HepG2 (cell line): ENCODE data around the gene TMEM134. TPM values are rescaled to one million over a fixed set of nuclear protein-coding genes. Genes with fewer than 3 reads are reported as not detected.

Experiments
- ATAC-seq: fragments of 200-7000 bp; cut with Tn5 transposase; 3 replicates; pipeline ENCODE4 v1.9.1; 2020; ENCODE audit warnings: mild to moderate bottlenecking, moderate library complexity
- BruUV-seq: library from RNA; stranded (reverse); fragments of 400-500 nt; replicated peaks from 2 replicates; lab custom pipeline; 2021; lab: Mats Ljungman, UMichigan
- CTCF ChIA-PET: fragments of 300-600 bp; formaldehyde crosslinking; extraction: SDS; loops from one replicate; lab custom pipeline; 2021; ENCODE audit warnings: low total read pairs, inconsistent platforms, low intra/inter-chr PET ratio; lab: Yijun Ruan, JAX
- POLR2A ChIA-PET: fragments of 350-600 bp; sonication (Branson Sonifier 250); formaldehyde crosslinking; loops from one replicate; lab custom pipeline; 2020; ENCODE audit warnings: antibody characterized with exemption, inconsistent platforms; lab: Yijun Ruan, JAX
- DNase-seq: peaks from one replicate; pipeline ENCODE4 v3.0.0-alpha.2; 2015; ENCODE audit warnings: low spot score
- FAIRE-seq: peaks from 3 replicates; lab custom pipeline; 2011; peaks lifted over from hg19 to GRCh38; lab: Jason Lieb, UNC
- H2AFZ ChIP-seq: one replicate; pipeline ENCODE4 v1.6.1; 2011; ENCODE audit warnings: low read length, inconsistent platforms
- H3K27ac ChIP-seq: fragments of 300-600 bp; 3 replicates; pipeline ENCODE4 v1.8.0; 2011; ENCODE audit warnings: mixed run types, mild to moderate bottlenecking, mixed read lengths, low read length, inconsistent platforms; ENCODE audit not compliant: insufficient read depth; ENCODE audit errors: extremely low read length
- H3K27me3 ChIP-seq, 2 experiments: fragments of 200-600 bp in 1 of 2; 2 replicates in 1 of 2; 3 replicates in 1 of 2; pipeline versions ENCODE4 v1.6.0 to v1.8.0; 2011; ENCODE audit warnings: low read length in 2 of 2, mild to moderate bottlenecking in 2 of 2, moderate library complexity in 2 of 2, inconsistent platforms in 1 of 2; ENCODE audit not compliant: insufficient read depth in 2 of 2, control insufficient read depth in 1 of 2
- H3K36me3 ChIP-seq, 2 experiments: fragments of 200-600 bp in 1 of 2; replicated peaks in 1 of 2; 2 replicates in 1 of 2; 3 replicates in 1 of 2; pipeline versions ENCODE4 v1.5.1 to v1.8.0; 2011; ENCODE audit warnings: low read length in 2 of 2, inconsistent platforms in 1 of 2; ENCODE audit not compliant: insufficient read depth in 2 of 2, control insufficient read depth in 1 of 2
- H3K4me1 ChIP-seq: 2 replicates; pipeline ENCODE4 v1.5.1; 2012; ENCODE audit warnings: low read length, inconsistent platforms; ENCODE audit not compliant: insufficient read depth
- H3K4me2 ChIP-seq: 2 replicates; pipeline ENCODE4 v1.6.0; 2011; ENCODE audit warnings: low read depth, low read length, inconsistent platforms
- H3K4me3 ChIP-seq, 3 experiments: fragments of 200-600 bp in 1 of 3; sonication (generic), shearing (Covaris generic) in 1 of 3; replicated peaks in 1 of 3; 2 replicates each; pipeline ENCODE4 v1.5.1; 2011 to 2016; ENCODE audit warnings: low read length in 3 of 3, inconsistent platforms in 2 of 3, low read depth in 2 of 3, mild to moderate bottlenecking in 2 of 3, control low read depth in 1 of 3, mixed read lengths in 1 of 3; ENCODE audit not compliant: insufficient read depth in 1 of 3
- H3K79me2 ChIP-seq: one replicate; pipeline ENCODE4 v1.6.1; 2011; ENCODE audit warnings: low read length, inconsistent platforms; ENCODE audit not compliant: insufficient read depth
- H3K9ac ChIP-seq: 2 replicates; pipeline ENCODE4 v1.6.0; 2011; ENCODE audit warnings: mild to moderate bottlenecking, low read depth, low read length, inconsistent platforms; ENCODE audit not compliant: insufficient read depth
- H3K9me3 ChIP-seq: 2 replicates; pipeline ENCODE4 v1.5.1; 2012; ENCODE audit warnings: mild to moderate bottlenecking, low read length
- H4K20me1 ChIP-seq: 2 replicates; pipeline ENCODE4 v1.6.0; 2011; ENCODE audit warnings: inconsistent platforms, mild to moderate bottlenecking, low read length, moderate library complexity; ENCODE audit not compliant: insufficient read depth
- CHD2 ChIP-seq: IDR thresholded peaks from 2 replicates; pipeline ENCODE4 v1.6.1; 2011; ENCODE audit warnings: low read depth, low read length, improper control_type of control experiment
- HNRNPL ChIP-seq: fragments of 200-400 bp; formaldehyde crosslinking; IDR thresholded peaks from 2 replicates; pipeline ENCODE4 v1.6.1; 2017; ENCODE audit warnings: mild to moderate bottlenecking, low read depth, low read length
- KLF15 ChIP-seq: sonication (generic); formaldehyde crosslinking; IDR thresholded peaks from 2 replicates; pipeline ENCODE4 v1.8.1; 2023; ENCODE audit warnings: borderline replicate concordance, mild to moderate bottlenecking, inconsistent platforms, missing genetic modification reagents, mixed read lengths
- LCORL ChIP-seq, 2 experiments: fragments of 450-650 bp in 1 of 2; sonication (generic) in 1 of 2; formaldehyde crosslinking in 1 of 2; IDR thresholded peaks; 2 replicates each; pipeline versions ENCODE4 v1.5.0 to v1.6.1; 2017 to 2020; ENCODE audit warnings: antibody characterized with exemption in 1 of 2, missing genetic modification reagents in 1 of 2
- RNF2 ChIP-seq: fragments of 450-650 bp; conservative IDR thresholded peaks from 2 replicates; pipeline ENCODE4 v1.6.1; 2016; ENCODE audit warnings: low read depth
- SIX4 ChIP-seq: sonication (generic); formaldehyde crosslinking; IDR thresholded peaks from 2 replicates; pipeline ENCODE4 v1.4.0; 2020; ENCODE audit warnings: missing genetic modification reagents
- SKI ChIP-seq: fragments of 450-650 bp; IDR thresholded peaks from one replicate; pipeline ENCODE4 v1.6.1; 2018; ENCODE audit warnings: mild to moderate bottlenecking; ENCODE audit not compliant: partially characterized antibody
- SOX5 ChIP-seq: IDR thresholded peaks from 2 replicates; pipeline ENCODE4 v1.6.1; 2016; ENCODE audit warnings: borderline replicate concordance
- SYNCRIP ChIP-seq: fragments of 200-400 bp; formaldehyde crosslinking; IDR thresholded peaks from 2 replicates; pipeline ENCODE4 v1.6.1; 2018; ENCODE audit warnings: mild to moderate bottlenecking, low read depth, low read length; ENCODE audit not compliant: insufficient read depth
- ZBTB3 ChIP-seq: sonication (generic); formaldehyde crosslinking; IDR thresholded peaks from 2 replicates; pipeline ENCODE4 v1.4.0; 2020; ENCODE audit warnings: low read depth, mild to moderate bottlenecking, moderate library complexity, missing genetic modification reagents, borderline replicate concordance
- ZNF207 ChIP-seq: fragments of 450-650 bp; IDR thresholded peaks from 2 replicates; pipeline ENCODE4 v1.6.1; 2016; ENCODE audit warnings: antibody characterized with exemption, borderline replicate concordance
- ZNF572 ChIP-seq: sonication (generic); formaldehyde crosslinking; IDR thresholded peaks from 2 replicates; pipeline ENCODE4 v1.5.1; 2020; ENCODE audit warnings: mild to moderate bottlenecking, missing genetic modification reagents
- ZNF619 ChIP-seq: sonication (generic); formaldehyde crosslinking; IDR thresholded peaks from 2 replicates; pipeline ENCODE4 v1.4.0; 2020; ENCODE audit warnings: mild to moderate bottlenecking, missing genetic modification reagents
- WGBS: methylation state at CpG from one replicate; pipeline ENCODE4 v1.1.6; 2017; ENCODE audit warnings: low lambda C conversion rate; 5-methylcytosine and 5-hydroxymethylcytosine counted together
- in situ Hi-C: cut with HindIII; loops from 2 replicates; pipeline ENCODE4 v1.10.0; 2017; ENCODE audit warnings: low pct_unique_long_range_greater_than_20kb; ENCODE audit not compliant: extremely low pct_ligation_motif_present
- intact Hi-C: fragments of 100-400 bp; cut with micrococcal nuclease; formaldehyde crosslinking; loops from one replicate; pipeline ENCODE4 v1.10.0; 2022; ENCODE audit not compliant: unreplicated experiment
- polyA plus RNA-seq, 8 experiments: library from polyadenylated mRNA; depleted of rRNA in 3 of 8; stranded (reverse) in 7 of 8; unstranded in 1 of 8; fragments of >200 nt; fragmentation: Illumina TruSeq in 4 of 8; extraction: Trizol in 4 of 8; gene quantifications; 2 replicates each; pipeline versions ENCODE4 v1.2.1 to v1.2.3, GENCODE V29; 2011 to 2016; ENCODE audit warnings: low read depth in 4 of 8, missing spikeins in 1 of 8, mixed read lengths in 1 of 8; ENCODE audit not compliant: insufficient read depth in 1 of 8
- total RNA-seq, 5 experiments: library from RNA; depleted of rRNA; stranded (reverse); fragments of >200 nt; fragmentation: Illumina TruSeq; extraction: Trizol; gene quantifications; 2 replicates each; pipeline ENCODE4 v1.2.3, GENCODE V29; 2016; ENCODE audit warnings: low read depth in 1 of 5
- TF ChIP-seq, protein P1 (sequence below): sonication (generic); formaldehyde crosslinking; IDR thresholded peaks from 2 replicates; pipeline ENCODE4 v1.8.0; 2022; ENCODE audit warnings: low read depth, missing genetic modification reagents
- TF ChIP-seq, protein P2 (sequence below): sonication (generic); formaldehyde crosslinking; IDR thresholded peaks from 2 replicates; pipeline ENCODE4 v1.9.0; 2021; ENCODE audit warnings: missing genetic modification reagents, mild to moderate bottlenecking, borderline replicate concordance
- TF ChIP-seq, protein P3 (sequence below): sonication (generic); formaldehyde crosslinking; IDR thresholded peaks from 2 replicates; pipeline ENCODE4 v1.5.0; 2020; ENCODE audit warnings: missing genetic modification reagents, mild to moderate bottlenecking, borderline replicate concordance

TMEM134 gene
- total and polyA plus RNA-seq, 2 of the 13 experiments (the other 11 are each of a cell fraction or from before 2014, with no cell fraction given), result 6.9 to 26.9 TPM

- no peak overlapping the region for H3K4me2 ChIP-seq
- H3K36me3 ChIP-seq, result no peaks in the 10 kb centered on the region
- H3K27me3 ChIP-seq, result peaks cover 14 to 53% of the 10 kb centered on the region in 2 experiments; a peak in 4 of 5 replicates
- H2AFZ ChIP-seq, result no peak overlapping the region
- DNase-seq (no peak), FAIRE-seq (no peak), ATAC-seq (no peak)
- no TSS peak for BruUV-seq
- H3K9ac ChIP-seq, result no peak overlapping the region
- H3K79me2 ChIP-seq, result no peaks in the 10 kb centered on the region
- WGBS, result 79% methylated on average over 10 of the region's 19 CpGs
- H3K4me1 ChIP-seq, result peaks cover 10% of the 10 kb centered on the region
- ChIA-PET CTCF (no interaction called here), POLR2A (no interaction called here)
- TF ChIP-seq SIX4 (CRISPR knock-in tag), result no peak
- TF ChIP-seq SYNCRIP, result no peak
- no peak for TF ChIP-seq RNF2
- no peak for TF ChIP-seq CHD2
- TF ChIP-seq, protein P1, sequence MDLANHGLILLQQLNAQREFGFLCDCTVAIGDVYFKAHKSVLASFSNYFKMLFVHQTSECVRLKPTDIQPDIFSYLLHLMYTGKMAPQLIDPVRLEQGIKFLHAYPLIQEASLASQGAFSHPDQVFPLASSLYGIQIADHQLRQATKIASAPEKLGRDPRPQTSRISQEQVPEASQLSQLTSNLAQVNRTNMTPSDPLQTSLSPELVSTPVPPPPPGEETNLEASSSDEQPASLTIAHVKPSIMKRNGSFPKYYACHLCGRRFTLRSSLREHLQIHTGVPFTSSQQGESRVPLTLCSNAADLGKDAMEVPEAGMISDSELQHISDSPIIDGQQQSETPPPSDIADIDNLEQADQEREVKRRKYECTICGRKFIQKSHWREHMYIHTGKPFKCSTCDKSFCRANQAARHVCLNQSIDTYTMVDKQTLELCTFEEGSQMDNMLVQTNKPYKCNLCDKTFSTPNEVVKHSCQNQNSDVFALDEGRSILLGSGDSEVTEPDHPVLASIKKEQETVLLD (CRISPR knock-in tag), result no peak
- no peak overlapping the region for H3K27ac ChIP-seq
- H3K4me3 ChIP-seq, result no peak overlapping the region
- in situ Hi-C loops, result no loop called here
- H4K20me1 ChIP-seq, result no peaks in the 10 kb centered on the region
- no peaks in the 10 kb centered on the region for H3K9me3 ChIP-seq
- intact Hi-C loops, result no loop called here
Observed at GRCh38 chr11:67458266-67458665, 10.8 kb downstream of the TMEM134 start.

DNA sequence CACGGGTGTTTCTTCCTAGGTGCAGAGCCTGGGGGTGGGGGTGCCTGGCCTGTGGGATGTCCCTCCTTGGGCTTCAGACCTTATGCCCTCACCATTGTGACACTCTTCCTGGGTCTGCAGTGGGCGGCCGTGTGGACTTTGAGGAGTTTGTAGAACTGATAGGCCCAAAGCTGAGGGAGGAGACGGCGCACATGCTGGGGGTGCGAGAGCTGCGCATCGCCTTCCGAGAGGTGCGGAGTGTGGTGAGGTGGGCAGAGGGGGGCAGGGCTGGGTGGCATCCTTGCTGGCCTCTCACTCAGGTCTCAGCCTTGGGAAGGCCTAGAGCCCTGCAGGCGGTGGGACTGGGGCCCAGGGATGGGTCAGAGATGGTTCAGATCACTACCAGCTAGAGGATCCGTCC lies 11.6 kb downstream of the TMEM134 start:
- intact Hi-C loops, result no loop called here
- ChIA-PET POLR2A (no interaction called here), CTCF (no interaction called here)
- Histone ChIP-seq H3K79me2 (no peaks in the 10 kb centered on the region), H3K4me2 (no peak overlapping the region), H3K4me3 (no peak overlapping the region), H3K9ac (no peak overlapping the region), H2AFZ (no peak overlapping the region), H4K20me1 (no peaks in the 10 kb centered on the region), H3K36me3 (no peaks in the 10 kb centered on the region), H3K27me3 (peaks cover 14 to 59% of the 10 kb centered on the region in 2 experiments; a peak in 4 of 5 replicates), H3K4me1 (peaks cover 10% of the 10 kb centered on the region), H3K9me3 (no peaks in the 10 kb centered on the region)
- DNase-seq (no peak), ATAC-seq (no peak), FAIRE-seq (no peak)
- in situ Hi-C loops, result no loop called here
- BruUV-seq, result no TSS peak
- WGBS, result 73% methylated on average over 9 of the region's 12 CpGs
- TF ChIP-seq ZNF207 (no peak), KLF15 (CRISPR knock-in tag) (no peak), ZNF619 (CRISPR knock-in tag) (no peak), ZNF572 (CRISPR knock-in tag) (no peak), SKI (no peak), LCORL (IDR thresholded peaks at IDR 0.05) (no peak), LCORL (CRISPR knock-in tag; IDR thresholded peaks at IDR 0.05) (no peak), ZBTB3 (CRISPR knock-in tag) (no peak), SOX5 (CRISPR knock-in tag) (no peak), HNRNPL (no peak)
- TF ChIP-seq, protein P2, sequence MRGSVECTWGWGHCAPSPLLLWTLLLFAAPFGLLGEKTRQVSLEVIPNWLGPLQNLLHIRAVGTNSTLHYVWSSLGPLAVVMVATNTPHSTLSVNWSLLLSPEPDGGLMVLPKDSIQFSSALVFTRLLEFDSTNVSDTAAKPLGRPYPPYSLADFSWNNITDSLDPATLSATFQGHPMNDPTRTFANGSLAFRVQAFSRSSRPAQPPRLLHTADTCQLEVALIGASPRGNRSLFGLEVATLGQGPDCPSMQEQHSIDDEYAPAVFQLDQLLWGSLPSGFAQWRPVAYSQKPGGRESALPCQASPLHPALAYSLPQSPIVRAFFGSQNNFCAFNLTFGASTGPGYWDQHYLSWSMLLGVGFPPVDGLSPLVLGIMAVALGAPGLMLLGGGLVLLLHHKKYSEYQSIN (CRISPR knock-in tag), result no peak
- TF ChIP-seq, protein P3, sequence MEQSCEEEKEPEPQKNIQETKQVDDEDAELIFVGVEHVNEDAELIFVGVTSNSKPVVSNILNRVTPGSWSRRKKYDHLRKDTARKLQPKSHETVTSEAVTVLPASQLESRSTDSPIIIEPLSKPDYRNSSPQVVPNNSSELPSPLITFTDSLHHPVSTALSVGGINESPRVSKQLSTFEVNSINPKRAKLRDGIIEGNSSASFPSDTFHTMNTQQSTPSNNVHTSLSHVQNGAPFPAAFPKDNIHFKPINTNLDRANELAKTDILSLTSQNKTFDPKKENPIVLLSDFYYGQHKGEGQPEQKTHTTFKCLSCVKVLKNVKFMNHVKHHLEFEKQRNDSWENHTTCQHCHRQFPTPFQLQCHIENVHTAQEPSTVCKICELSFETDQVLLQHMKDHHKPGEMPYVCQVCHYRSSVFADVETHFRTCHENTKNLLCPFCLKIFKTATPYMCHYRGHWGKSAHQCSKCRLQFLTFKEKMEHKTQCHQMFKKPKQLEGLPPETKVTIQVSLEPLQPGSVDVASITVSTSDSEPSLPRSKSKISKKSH (CRISPR knock-in tag), result no peak
- TF ChIP-seq, all 625 proteins: peak for 0
- H3K27ac ChIP-seq, result no peak overlapping the region
